Activated CD8-positive, alpha-beta T cell treated with anti-CD3 and anti-CD28 coated beads, Interleukin-2, amount 10 ng/mL, durations not matched to agents 7 days and 5 days (primary cell): ENCODE measurements around the gene ANKRD29. TPM values are rescaled to one million over a fixed set of nuclear protein-coding genes. Genes with fewer than 3 reads are reported as not detected.

Experiments used
- ATAC-seq: fragments of 150-1000 bp; cut with Tn5 transposase; one replicate; pipeline ENCODE4 v1.10.0; 2021; ENCODE audit warnings: moderate library complexity
- CTCF ChIA-PET: fragments of 350-600 bp; sonication (Branson Sonifier 250); formaldehyde crosslinking; loops from one replicate; lab custom pipeline; 2021; ENCODE audit warnings: antibody characterized with exemption; lab: Charles Lee
- POLR2A ChIA-PET: fragments of 350-600 bp; sonication (Branson Sonifier 250); formaldehyde crosslinking; loops from one replicate; lab custom pipeline; 2021; ENCODE audit warnings: antibody characterized with exemption; lab: Charles Lee
- DNase-seq: peaks from one replicate; pipeline ENCODE4 v3.0.0-alpha.2; 2020
- H3K27ac Mint-ChIP-seq: one replicate; pipeline ENCODE4 v1.8.0; 2021; ENCODE audit warnings: mild to moderate bottlenecking, mixed read lengths
- H3K27me3 Mint-ChIP-seq: one replicate; pipeline ENCODE4 v1.8.0; 2021; ENCODE audit warnings: low read depth, mixed read lengths
- H3K36me3 Mint-ChIP-seq: one replicate; pipeline ENCODE4 v1.8.0; 2021; ENCODE audit warnings: low read depth, mixed read lengths
- H3K4me1 Mint-ChIP-seq: one replicate; pipeline ENCODE4 v1.8.0; 2021; ENCODE audit warnings: low read depth, mixed read lengths
- H3K4me3 Mint-ChIP-seq: one replicate; pipeline ENCODE4 v1.8.0; 2021; ENCODE audit warnings: mild to moderate bottlenecking, mixed read lengths
- H3K9me3 Mint-ChIP-seq: one replicate; pipeline ENCODE4 v1.8.0; 2022; ENCODE audit warnings: mixed read lengths; ENCODE audit not compliant: insufficient read depth
- total RNA-seq, 2 experiments: library from RNA; stranded (reverse); gene quantifications; one replicate each; pipeline ENCODE4 v1.2.3, GENCODE V29; 2021

Gene ANKRD29
- total RNA-seq, 2 experiments from 2014 or later: not detected

- Mint-ChIP-seq H3K4me1 (no peaks in the 10 kb centered on the region), H3K27ac (no peak overlapping the region), H3K27me3 (peaks cover 9% of the 10 kb centered on the region), H3K9me3 (no peaks in the 10 kb centered on the region), H3K36me3 (no peaks in the 10 kb centered on the region), H3K4me3 (no peak overlapping the region)
- no peak for DNase-seq
- POLR2A ChIA-PET: no interaction called here
- CTCF ChIA-PET: no interaction called here
- ATAC-seq: no peak
Observed at GRCh38 chr18:23609390-23610023, 53.2 kb downstream of the ANKRD29 start.

DNA sequence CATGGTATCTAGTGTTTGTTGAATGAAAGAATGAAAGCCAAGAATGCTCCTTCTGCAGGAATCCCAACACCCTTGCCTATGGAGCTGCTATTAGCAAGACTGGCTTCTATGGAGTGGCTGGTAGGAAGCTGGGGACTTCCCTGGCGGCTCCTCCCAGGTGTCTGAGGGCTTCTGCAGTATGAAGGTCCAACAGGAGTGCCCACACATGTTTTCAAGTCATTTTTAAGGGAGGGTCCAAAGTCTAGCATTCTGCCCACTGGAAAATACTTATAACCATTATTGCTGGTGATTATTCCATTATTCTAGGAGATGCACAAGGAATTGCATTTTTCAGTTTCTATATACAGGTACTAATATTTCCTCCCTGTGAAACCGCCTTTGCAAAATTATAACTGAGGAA is 54.5 kb downstream of the ANKRD29 start:
- no peak for DNase-seq
- no peaks in the 10 kb centered on the region for H3K9me3 Mint-ChIP-seq
- no peak overlapping the region for H3K4me3 Mint-ChIP-seq
- no peaks in the 10 kb centered on the region for H3K36me3 Mint-ChIP-seq
- H3K27me3 Mint-ChIP-seq: peaks cover 9% of the 10 kb centered on the region
- CTCF ChIA-PET: interaction anchor here (0.8 kb wide), 1 partner anchor 14 kb away, joined by 3 read pairs; no protein-coding TSS in a partner anchor
- POLR2A ChIA-PET: no interaction called here
- no peak for ATAC-seq
- H3K4me1 Mint-ChIP-seq: no peaks in the 10 kb centered on the region
- no peak overlapping the region for H3K27ac Mint-ChIP-seq

- ATAC-seq (no peak), DNase-seq (no peak)
- H3K4me1 Mint-ChIP-seq: no peaks in the 10 kb centered on the region
- POLR2A ChIA-PET: no interaction called here
- CTCF ChIA-PET: interaction anchor here (1.0 kb wide), 1 partner anchor 16 kb away, joined by 4 read pairs; no protein-coding TSS in a partner anchor
- H3K9me3 Mint-ChIP-seq: no peaks in the 10 kb centered on the region
- no peak overlapping the region for H3K27ac Mint-ChIP-seq
- no peaks in the 10 kb centered on the region for H3K36me3 Mint-ChIP-seq
- H3K27me3 Mint-ChIP-seq: peaks cover 5% of the 10 kb centered on the region
- no peak overlapping the region for H3K4me3 Mint-ChIP-seq
Observed at GRCh38 chr18:23605941-23606340, 56.8 kb downstream of the ANKRD29 start.

- no peak overlapping the region for H3K4me3 Mint-ChIP-seq
- POLR2A ChIA-PET: no interaction called here
- H3K9me3 Mint-ChIP-seq: no peaks in the 10 kb centered on the region
- no peak overlapping the region for H3K27ac Mint-ChIP-seq
- no peak for DNase-seq
- CTCF ChIA-PET: interaction anchor here (1.0 to 1.3 kb wide), 2 partner anchors 18 to 22 kb away, joined by 4 read pairs; no protein-coding TSS in a partner anchor
- ATAC-seq: no peak
- no peaks in the 10 kb centered on the region for H3K36me3 Mint-ChIP-seq
- no peaks in the 10 kb centered on the region for H3K4me1 Mint-ChIP-seq
- H3K27me3 Mint-ChIP-seq: no peaks in the 10 kb centered on the region
Observed at GRCh38 chr18:23599809-23600208, 62.9 kb downstream of the ANKRD29 start.

DNA sequence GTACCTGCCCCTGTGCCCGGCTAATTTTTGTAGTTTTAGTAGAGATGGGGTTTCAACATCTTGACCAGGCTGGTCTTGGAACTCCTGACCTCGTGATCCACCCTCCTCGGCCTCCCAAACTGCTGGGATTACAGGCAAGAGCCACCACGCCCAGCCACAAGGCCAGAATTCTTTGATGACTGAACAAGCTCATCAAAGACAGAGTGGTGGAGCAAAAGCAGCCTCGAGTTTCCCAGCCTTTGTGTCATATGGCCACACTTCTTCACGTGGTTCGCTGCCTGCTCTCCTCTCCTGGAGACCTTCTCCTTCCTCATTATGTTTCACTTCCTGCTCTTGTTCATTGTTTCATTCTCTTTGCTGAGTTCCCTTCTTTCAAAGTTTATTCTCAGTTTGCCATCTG is 66.5 kb downstream of the ANKRD29 start:
- no peaks in the 10 kb centered on the region for H3K4me1 Mint-ChIP-seq
- POLR2A ChIA-PET: no interaction called here
- CTCF ChIA-PET: interaction anchor here (1.6 to 2.2 kb wide), 2 partner anchors 81 to 97 kb away, joined by 3 to 6 read pairs; no protein-coding TSS in a partner anchor
- no peak overlapping the region for H3K27ac Mint-ChIP-seq
- H3K4me3 Mint-ChIP-seq: no peak overlapping the region
- no peaks in the 10 kb centered on the region for H3K36me3 Mint-ChIP-seq
- no peak for ATAC-seq
- H3K9me3 Mint-ChIP-seq: no peaks in the 10 kb centered on the region
- H3K27me3 Mint-ChIP-seq: peaks cover under 1% of the 10 kb centered on the region
- DNase-seq: no peak

DNA sequence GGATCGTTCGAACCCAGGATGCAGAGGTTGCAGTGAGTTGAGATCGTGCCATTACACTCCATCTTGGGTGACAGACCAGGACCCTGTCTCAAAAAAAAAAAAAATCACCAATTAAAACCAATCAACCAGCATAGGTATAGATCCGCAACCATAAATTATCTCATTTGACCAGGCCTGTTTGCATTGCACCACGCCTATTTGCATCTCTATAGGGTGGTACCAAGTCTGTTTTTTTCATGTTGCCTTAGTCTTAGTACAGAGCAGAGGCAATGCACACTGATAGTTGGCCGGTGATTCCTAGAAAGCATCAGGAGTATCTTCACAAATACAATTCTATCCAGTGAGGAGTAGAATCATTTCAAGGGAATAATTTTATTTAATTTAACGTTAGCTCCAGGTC is 67.1 kb downstream of the ANKRD29 start:
- Mint-ChIP-seq H3K4me3 (no peak overlapping the region), H3K27ac (no peak overlapping the region), H3K4me1 (no peaks in the 10 kb centered on the region), H3K27me3 (peaks cover 2% of the 10 kb centered on the region), H3K9me3 (no peaks in the 10 kb centered on the region), H3K36me3 (no peaks in the 10 kb centered on the region)
- ATAC-seq (no peak), DNase-seq (no peak)
- POLR2A ChIA-PET: interaction anchor here (0.6 kb wide), 1 partner anchor 880 kb away, joined by 3 read pairs; no protein-coding TSS in a partner anchor
- CTCF ChIA-PET: interaction anchor here (1.0 to 2.2 kb wide), 2 partner anchors 97 kb away, joined by 3 to 6 read pairs; no protein-coding TSS in a partner anchor

DNA sequence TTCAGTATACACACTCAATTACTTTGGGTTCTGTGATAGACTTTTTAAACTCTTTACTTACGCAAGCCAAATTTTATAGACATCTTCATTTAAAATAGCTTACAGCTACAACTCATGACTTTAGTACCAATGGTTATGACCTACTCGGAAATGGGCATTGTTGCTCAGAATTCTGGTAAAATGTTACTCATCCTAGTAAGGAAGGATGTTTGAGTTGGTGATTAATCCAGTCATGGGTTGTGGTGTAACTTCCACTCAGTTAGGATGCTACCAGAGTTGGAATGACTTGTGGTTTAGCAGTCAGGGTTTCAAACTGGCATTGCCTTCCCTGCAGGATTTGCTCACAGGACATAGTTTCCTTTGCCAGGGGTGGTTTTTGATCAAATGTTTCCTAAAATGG is 69.0 kb downstream of the ANKRD29 start:
- H3K27ac Mint-ChIP-seq: no peak overlapping the region
- ChIA-PET POLR2A (no interaction called here), CTCF (no interaction called here)
- ATAC-seq (no peak), DNase-seq (no peak)
- no peaks in the 10 kb centered on the region for H3K9me3 Mint-ChIP-seq
- H3K36me3 Mint-ChIP-seq: no peaks in the 10 kb centered on the region
- H3K4me3 Mint-ChIP-seq: no peak overlapping the region
- H3K27me3 Mint-ChIP-seq: peaks cover 2% of the 10 kb centered on the region
- no peaks in the 10 kb centered on the region for H3K4me1 Mint-ChIP-seq

- H3K4me3 Mint-ChIP-seq: no peak overlapping the region
- no peak overlapping the region for H3K27ac Mint-ChIP-seq
- POLR2A ChIA-PET: no interaction called here
- no peak for DNase-seq
- H3K27me3 Mint-ChIP-seq: peaks cover 4% of the 10 kb centered on the region
- H3K9me3 Mint-ChIP-seq: no peaks in the 10 kb centered on the region
- ATAC-seq: no peak
- H3K36me3 Mint-ChIP-seq: no peaks in the 10 kb centered on the region
- CTCF ChIA-PET: interaction anchor here (1.4 kb wide), 1 partner anchor 25 kb away, joined by 3 read pairs; no protein-coding TSS in a partner anchor
- no peaks in the 10 kb centered on the region for H3K4me1 Mint-ChIP-seq
Observed at GRCh38 chr18:23592911-23593310, 69.8 kb downstream of the ANKRD29 start.

- Mint-ChIP-seq H3K36me3 (no peaks in the 10 kb centered on the region), H3K9me3 (no peaks in the 10 kb centered on the region), H3K27me3 (peaks cover 4% of the 10 kb centered on the region), H3K4me3 (no peak overlapping the region), H3K27ac (no peak overlapping the region), H3K4me1 (peaks cover 9% of the 10 kb centered on the region)
- DNase-seq: no peak
- ChIA-PET CTCF (interaction anchor here (1.3 to 2.1 kb wide), 2 partner anchors 75 to 92 kb away, joined by 5 to 7 read pairs; no protein-coding TSS in a partner anchor), POLR2A (no interaction called here)
- ATAC-seq: no peak
Observed at GRCh38 chr18:23591011-23591410, 71.7 kb downstream of the ANKRD29 start.

DNA sequence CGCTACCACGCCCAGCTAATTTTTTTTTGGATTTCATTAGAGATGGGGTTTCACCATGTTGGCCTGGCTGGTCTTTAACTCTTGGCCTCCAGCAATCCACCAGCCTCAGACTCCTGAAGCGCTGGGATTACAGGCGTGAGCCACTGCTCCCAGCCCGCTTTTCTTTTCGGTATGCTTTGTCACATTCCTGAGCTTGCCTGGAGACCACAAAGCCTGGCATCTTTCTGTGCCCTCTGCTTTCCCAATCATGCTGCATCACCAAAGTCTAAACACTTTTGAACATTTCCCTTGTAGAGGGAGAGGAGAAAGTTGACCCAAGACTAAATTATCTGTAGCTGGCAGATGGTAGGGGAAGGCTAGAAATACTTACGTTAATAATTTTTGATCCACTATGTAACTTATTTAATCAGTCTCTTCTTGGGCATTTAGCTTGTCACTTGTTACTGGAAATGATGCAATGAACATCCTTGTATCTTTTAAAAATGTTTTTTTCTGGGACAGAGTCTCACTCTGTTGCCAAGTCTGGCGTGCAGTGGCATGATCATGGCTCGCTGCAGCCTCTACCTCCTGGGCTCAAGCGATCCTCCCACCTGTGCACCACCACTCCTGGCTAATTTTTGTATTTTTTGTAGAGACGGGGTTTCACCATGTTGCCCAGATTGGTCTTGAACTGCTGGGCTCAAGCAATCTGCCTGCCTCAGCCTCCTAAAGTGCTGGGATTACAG is 73.7 kb downstream of the ANKRD29 start:
- POLR2A ChIA-PET: interaction anchor here (0.9 kb wide), 1 partner anchor 234 kb away, joined by 3 read pairs; no protein-coding TSS in a partner anchor
- peaks cover 11% of the 10 kb centered on the region for H3K36me3 Mint-ChIP-seq
- H3K4me1 Mint-ChIP-seq: peaks cover 23% of the 10 kb centered on the region
- no peak overlapping the region for H3K4me3 Mint-ChIP-seq
- H3K27ac Mint-ChIP-seq: no peak overlapping the region
- ATAC-seq: no peak
- CTCF ChIA-PET: interaction anchor here (1.4 to 2.9 kb wide), 4 partner anchors 49 to 101 kb away, joined by 4 to 28 read pairs (median 14); no protein-coding TSS in a partner anchor
- H3K27me3 Mint-ChIP-seq: peaks cover 4% of the 10 kb centered on the region
- no peaks in the 10 kb centered on the region for H3K9me3 Mint-ChIP-seq
- DNase-seq: no peak

DNA sequence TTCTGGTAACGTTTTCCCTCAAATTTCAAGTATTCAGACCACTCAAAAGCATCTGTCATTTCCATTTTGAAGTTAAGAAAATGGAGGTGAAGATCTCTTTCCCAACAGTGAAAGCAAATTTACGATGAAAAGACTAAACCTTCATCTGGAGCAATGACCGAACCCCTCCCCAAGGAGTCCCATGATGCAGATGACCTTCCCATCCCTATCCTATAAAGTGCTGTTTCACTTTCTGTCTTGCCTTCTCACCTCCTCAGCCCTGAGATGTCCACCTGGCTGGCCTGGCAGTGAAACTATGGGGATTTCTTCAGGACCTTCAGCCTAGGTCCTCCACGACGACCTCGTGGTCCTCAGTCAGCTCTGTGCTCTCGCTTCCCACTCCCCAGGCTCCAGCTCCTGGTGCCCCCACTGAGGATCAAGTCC is 75.5 kb downstream of the ANKRD29 start:
- H3K36me3 Mint-ChIP-seq: peaks cover 14% of the 10 kb centered on the region
- ChIA-PET POLR2A (interaction anchor here (0.6 to 0.9 kb wide), 2 partner anchors 100 to 244 kb away, joined by 3 read pairs; no protein-coding TSS in a partner anchor), CTCF (interaction anchor here (0.8 to 2.9 kb wide), 9 partner anchors 16 to 133 kb away, joined by 3 to 28 read pairs (median 4); no protein-coding TSS in a partner anchor)
- peak overlapping the region; percentile 93 for H3K4me3 Mint-ChIP-seq
- H3K9me3 Mint-ChIP-seq: no peaks in the 10 kb centered on the region
- peaks cover 38% of the 10 kb centered on the region for H3K4me1 Mint-ChIP-seq
- H3K27me3 Mint-ChIP-seq: peaks cover 4% of the 10 kb centered on the region
- ATAC-seq (no peak), DNase-seq (no peak)
- peak overlapping the region; percentile 96 for H3K27ac Mint-ChIP-seq
